Vagina (tissue), 2 donors: ENCODE results near the gene PRR23E.

ENCODE experiments used
- CTCF ChIP-seq, 3 experiments: fragments of 450-650 bp in 2 of 3; fragments of 200-600 bp in 1 of 3; sonication (generic) in 1 of 3; IDR thresholded peaks; one replicate each; pipeline ENCODE4 v1.5.1; 2017 to 2019; ENCODE audit warnings: antibody characterized with exemption in 3 of 3, mild to moderate bottlenecking in 2 of 3, moderate library complexity in 2 of 3
- POLR2A ChIP-seq, 2 donors: fragments of 450-650 bp; IDR thresholded peaks; one replicate each; pipeline ENCODE4 v1.6.1; 2017; ENCODE audit warnings: antibody characterized with exemption in 2 of 2, mild to moderate bottlenecking in 2 of 2, moderate library complexity in 2 of 2
- POLR2AphosphoS5 ChIP-seq, 2 donors: sonication (generic); formaldehyde crosslinking; IDR thresholded peaks; one replicate each; pipeline ENCODE4 v1.9.0; 2017; ENCODE audit warnings: antibody characterized with exemption in 2 of 2, mild to moderate bottlenecking in 2 of 2, low read depth in 1 of 2; ENCODE audit not compliant: insufficient read depth in 1 of 2

DNA sequence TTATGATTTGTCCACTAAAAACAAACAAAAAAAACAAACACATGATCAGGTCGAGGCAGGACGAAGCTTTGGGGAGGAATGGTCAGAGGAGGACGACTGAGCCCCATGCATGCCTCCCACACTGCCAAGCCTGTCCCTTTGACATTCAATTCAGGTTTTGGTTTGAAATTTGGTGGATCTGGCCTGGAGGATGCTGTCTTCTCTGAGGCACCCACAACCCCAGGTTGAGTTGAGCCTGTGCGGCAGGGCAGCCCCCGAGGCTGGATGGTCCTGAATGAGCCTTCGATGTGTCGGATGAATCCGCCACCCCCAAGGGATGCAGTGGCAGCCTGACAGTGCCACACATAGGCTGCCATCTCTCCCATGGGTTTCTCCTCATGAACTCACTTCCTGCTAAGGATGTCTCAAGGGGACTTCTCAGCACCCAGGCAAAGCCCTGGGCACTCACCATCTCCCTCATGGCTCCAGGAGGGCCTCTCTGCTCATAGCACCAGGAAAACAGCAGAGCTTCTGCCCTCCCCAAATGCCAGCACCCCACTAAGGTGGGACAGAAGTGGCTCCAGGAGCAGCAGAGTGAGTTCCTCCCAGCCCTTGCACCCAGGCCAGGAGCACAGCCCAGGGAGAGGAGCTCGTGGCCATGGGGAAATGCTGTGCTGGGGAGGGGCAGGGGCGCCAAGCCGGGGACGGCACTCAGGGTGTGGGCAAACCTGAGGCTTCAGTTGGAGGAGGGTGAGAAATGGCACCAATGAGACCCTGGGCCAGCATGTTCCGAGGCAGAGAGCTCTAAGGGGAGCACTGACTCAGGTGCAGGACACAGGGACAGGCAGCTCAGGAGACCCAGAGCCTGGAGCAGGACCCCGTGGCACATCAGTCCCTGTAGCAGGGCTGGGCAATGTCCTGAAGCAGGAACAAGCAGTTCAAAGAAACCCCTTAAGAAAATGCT lies 18.5 kb downstream of the PRR23E start:
- TF ChIP-seq POLR2A (IDR thresholded peaks at IDR 0.05), result no peak
- TF ChIP-seq CTCF (IDR thresholded peaks at IDR 0.05), result no peak
- no peak for TF ChIP-seq POLR2AphosphoS5 (IDR thresholded peaks at IDR 0.05; ENCODE audit: insufficient read depth in 1 of 2, low read depth in 1 of 2)
